Muscle of arm (tissue), 12 donors: ENCODE data around the gene CAPN2. TPM values are rescaled to one million over a fixed set of nuclear protein-coding genes. Genes with fewer than 3 reads are reported as not detected.

ENCODE experiments used
- DNase-seq: peaks from one replicate; pipeline ENCODE4 v3.0.0-alpha.2; 2013
- polyA plus RNA-seq, 12 donors: library from polyadenylated mRNA; unstranded; fragments of 120-200 nt; gene quantifications; one replicate each; pipeline ENCODE4 v1.2.1, GENCODE V29; 2013; ENCODE audit not compliant: insufficient read length in 12 of 12

CAPN2 gene
- polyA plus RNA-seq, 12 donors: 77.6 to 121 (median 103) TPM; not detected in 1

GRCh38 chr1:223700388-223700918 lies 11.9 kb upstream of the CAPN2 start:
- no peak for DNase-seq

DNA sequence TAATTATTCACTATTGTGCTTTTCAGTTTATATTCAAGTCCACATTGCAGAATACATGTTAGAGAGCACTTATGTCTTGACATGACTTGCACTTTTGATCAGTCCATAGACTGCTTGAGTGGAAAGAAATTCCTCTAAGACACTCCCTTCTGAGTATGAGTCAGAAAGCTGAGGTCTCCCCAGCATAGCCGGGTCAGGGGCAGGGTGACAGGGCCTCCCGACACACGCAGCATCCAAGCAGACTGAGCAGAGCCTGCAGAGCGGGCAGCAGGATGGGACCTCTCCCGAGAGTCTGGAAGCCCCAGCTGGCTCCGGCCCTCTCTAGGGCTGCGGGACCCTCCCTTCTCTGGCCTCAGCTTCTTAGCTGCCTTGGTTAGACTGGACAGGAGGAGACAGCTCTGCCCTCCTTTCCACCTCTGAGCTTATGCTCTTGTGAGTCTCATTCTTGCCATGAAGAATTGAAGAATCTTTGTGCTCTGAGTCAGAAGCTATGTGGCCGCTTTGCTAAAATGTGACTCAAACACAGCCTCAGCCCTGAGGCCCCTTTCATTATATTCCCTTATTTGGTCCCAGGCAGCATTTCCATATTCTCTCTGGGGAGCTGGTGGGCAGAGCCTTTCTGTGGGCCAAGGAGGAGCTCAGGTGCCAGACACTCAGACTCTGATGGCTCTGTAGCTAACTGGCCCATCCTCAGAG lies 11.2 kb upstream of the CAPN2 start:
- DNase-seq: no peak

DNA sequence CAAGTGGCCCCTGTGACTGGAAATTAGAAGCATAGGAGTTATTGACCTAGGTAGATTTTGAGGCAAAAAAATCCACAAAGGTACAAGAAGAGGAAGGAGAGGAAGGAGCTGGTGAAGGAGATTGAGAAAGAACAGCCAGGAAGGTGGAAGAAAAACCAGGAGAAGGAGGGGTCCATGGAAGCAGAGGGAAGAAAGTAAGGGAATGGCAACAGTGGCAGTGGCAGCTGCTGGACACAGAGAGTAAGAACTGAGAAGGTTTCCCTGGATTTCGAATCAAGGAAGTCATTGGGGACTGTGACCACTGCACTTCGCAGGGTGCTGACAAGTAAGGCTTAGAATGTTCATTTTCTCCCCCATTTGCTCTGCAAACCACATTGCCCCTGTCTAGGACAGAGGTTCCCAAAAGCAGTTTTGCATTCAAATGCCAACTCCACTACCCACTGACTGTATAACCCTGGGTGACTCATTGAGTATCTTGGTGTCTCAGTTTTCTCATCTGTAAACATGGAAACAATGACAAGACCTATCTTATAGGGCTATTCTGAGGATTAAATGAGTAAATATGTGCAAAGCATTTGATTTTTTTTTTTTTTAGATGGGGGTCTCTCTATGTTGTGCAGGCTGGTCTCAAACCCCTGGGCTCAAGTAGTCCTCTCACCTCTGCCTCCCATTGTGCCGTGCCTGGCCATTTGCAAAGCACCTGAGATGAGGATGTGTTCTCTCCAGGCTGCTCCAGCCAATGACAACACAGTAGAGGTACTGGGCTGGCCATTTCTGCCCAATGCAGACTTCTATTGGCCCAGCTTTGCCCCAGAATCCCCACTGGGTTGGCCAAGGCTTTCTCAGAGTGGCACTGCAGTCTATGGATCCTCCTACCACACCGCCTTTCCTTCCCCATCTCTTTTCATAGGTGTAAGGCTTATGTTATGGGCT lies 9.3 kb upstream of the CAPN2 start:
- DNase-seq: no peak

- no peak for DNase-seq
Measured at GRCh38 chr1:223703668-223704013, 8.7 kb upstream of the CAPN2 start.

GRCh38 chr1:223704921-223705878 lies 7.1 kb upstream of the CAPN2 start:
- DNase-seq: no peak

DNA sequence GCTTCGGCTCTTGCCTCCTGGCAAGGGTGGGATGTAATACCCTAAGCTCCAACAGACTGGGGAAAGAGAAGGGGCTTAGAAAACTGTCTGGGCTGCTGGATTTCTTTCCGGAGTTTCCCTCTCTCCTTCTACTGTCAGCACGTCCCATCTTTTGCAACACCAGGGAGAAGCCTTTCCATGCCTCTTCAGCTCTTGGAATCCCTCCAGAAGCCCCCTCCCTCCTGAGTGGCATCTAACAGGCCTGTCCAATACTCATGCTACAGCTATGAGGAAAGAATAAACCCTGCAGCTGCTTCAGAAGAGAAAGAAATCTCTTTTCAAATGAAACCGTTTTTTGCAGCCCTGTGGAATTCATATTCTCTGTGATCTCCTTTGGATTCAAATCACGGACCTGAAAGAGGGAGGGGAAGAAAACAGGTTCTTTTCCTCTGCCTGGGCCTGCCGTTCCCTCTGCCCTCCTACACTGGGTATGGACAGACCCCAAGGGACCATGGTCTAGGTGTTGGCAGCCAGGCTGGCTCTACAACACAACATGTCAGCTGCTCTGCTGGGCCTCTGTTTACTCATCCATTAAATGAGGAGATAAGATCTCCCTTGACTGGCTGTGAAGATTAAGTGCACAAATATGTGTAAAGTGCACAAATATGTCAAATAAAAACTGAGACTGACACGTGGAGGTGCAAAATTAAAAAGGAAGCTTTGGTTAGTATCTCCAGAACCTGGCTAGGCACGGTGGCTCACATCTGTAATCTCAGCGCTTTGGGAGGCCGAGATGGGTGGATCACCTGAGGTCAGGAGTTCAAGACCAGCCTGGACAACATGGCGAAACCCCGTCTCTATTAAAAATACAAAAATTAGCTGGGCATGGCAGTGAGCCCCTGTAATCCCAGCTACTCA lies 6.0 kb upstream of the CAPN2 start:
- DNase-seq: no peak

GRCh38 chr1:223707256-223708000 lies 4.9 kb upstream of the CAPN2 start:
- DNase-seq: peak; percentile 61

DNA sequence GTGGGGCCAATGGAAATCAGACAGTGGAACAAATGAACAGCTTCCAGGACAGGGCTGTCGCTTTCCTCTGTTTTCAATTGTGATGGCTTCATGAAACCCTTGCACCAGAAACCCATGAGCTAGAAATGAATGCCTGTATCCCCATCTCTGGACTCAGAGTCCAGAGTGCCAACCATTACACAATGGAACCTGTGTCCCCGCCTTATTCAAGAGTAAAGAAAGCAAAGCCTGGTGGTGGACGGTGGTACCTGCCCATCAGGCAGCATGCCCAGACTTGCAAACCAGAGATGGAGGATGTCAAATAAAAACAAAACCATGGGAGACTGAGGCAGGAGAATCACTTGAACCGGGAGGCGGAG lies 4.4 kb upstream of the CAPN2 start:
- DNase-seq: no peak

DNA sequence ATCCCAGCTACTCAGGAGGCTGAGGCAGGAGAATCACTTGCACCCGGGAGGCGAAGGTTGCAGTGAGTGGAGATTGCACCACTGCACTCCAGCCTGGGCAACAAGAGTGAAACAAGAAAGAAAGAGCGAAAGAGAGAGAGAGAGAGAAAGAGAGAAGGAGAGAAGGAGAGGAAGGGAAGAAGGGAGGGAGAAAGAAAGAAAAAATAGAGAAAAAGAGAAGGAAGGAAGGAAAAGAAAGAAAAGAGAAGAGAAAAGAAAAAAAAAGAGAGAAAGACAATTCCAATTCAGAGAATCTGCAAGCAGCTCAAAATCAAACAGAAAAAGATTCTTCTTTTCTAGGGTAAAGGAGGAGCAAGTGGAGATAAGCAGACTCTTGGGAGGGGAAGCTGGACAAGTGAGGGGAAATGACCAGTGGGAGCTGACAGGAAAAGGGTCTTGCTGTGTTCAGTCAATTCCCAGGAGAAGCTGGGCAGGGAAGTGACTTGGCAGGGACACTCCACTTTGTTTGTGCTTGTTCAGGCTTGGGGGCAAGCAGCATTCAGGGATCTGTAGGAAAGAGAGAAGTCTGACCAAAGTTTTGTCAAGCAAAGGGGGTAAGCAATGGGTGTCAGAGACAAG lies 3.6 kb upstream of the CAPN2 start:
- DNase-seq: no peak

DNA sequence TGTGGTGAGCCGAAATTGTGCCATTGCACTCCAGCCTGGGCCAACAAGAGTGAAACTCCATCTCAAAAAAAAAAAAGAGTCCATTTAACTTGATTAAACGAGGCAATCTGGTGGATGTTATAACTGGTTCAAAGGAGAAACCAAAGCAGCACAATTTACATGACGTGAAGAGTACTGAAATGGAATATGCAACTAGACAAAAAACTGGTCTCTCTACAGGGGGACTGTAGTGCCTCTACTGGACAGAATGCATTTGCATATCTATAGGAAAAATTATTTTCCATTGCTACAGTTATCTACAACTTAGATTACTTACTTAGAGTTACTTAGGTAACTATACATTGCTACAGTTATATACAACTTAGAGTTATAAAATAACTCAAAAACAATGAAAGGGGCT lies 2.7 kb upstream of the CAPN2 start:
- no peak for DNase-seq

- DNase-seq: no peak
Measured at GRCh38 chr1:223710179-223711133, 1.9 kb upstream of the CAPN2 start.

DNA sequence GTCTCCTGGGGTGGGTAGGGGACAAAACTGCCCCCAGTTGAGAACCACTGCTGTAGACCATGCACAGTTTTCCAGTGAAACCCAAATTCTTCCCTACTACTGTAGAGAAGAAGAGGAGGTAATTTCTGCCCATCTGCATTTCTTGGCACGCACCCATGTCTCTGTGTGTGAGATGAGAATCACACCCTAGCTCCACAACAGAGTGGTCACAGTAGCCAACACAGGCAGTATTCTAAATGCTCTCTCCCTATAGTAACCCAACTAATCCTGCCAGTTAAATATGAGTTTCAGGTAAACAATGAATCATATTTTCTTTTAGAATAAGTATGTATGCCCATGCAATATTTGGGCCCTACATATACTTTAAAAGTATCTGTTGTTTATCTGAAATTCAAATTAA lies 1.2 kb upstream of the CAPN2 start:
- DNase-seq: no peak

DNA sequence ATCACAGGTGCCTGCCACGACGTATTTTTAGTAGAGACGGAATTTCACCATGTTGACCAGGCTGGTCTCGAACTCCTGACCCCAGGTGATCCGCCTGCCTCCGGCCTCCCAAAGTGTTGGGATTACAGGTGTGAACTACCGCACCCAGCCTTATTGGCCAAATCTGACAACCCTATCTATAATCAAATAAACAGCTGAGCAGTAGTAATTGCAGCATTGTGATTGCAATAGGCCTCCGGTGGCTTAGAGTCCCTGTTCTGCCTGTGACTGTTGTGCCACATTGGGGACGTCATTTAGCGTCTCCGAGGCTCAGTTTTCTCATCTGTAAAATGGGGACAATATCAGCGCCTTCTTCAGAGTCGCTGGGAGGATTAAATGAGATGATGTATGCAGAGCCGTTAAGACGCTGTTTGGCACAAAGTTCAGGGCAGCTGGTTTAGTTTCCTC lies 569 bp upstream of the CAPN2 start:
- no peak for DNase-seq

- DNase-seq: no peak
Measured at GRCh38 chr1:223712850-223713474, 623 bp downstream of the CAPN2 start.

- no peak for DNase-seq
Measured at GRCh38 chr1:223713546-223714420, 1.4 kb downstream of the CAPN2 start.

DNA sequence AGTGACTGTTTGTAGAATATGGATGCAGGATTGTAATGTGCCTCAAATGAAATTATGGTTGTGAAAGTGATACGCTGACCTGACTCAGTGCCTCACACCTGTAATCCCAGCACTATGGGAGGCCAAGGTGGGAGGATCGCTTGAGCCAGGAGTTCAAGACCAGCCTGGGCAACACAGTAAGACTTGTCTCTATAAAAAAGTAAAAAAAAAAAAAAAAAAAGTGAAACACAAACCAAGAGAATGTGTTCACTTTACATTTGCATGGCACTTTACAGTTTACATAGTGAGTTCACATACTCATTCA lies 2.0 kb downstream of the CAPN2 start:
- no peak for DNase-seq
